GM19395 (cell line): ENCODE results near the gene SLX9.
"Not testable (repeated sequence)": the region's sequence is repeated elsewhere in the genome, so short reads cannot be mapped to it uniquely, and the experiment has no call there.

Experiments used
- ATAC-seq: cut with Tn5 transposase; IDR thresholded peaks from one replicate; pipeline ENCODE4 v1.9.1; 2021; ENCODE audit warnings: mild to moderate bottlenecking, moderate library complexity; ENCODE audit not compliant: unreplicated experiment

The SLX9 gene

GRCh38 chr21:44928500-44929241 is 11.2 kb upstream of the SLX9 start:
- ATAC-seq: not testable (repeated sequence)

GRCh38 chr21:44929242-44929798 is 10.5 kb upstream of the SLX9 start:
- ATAC-seq: no peak

GRCh38 chr21:44929799-44930542 is 9.9 kb upstream of the SLX9 start:
- no peak for ATAC-seq

DNA sequence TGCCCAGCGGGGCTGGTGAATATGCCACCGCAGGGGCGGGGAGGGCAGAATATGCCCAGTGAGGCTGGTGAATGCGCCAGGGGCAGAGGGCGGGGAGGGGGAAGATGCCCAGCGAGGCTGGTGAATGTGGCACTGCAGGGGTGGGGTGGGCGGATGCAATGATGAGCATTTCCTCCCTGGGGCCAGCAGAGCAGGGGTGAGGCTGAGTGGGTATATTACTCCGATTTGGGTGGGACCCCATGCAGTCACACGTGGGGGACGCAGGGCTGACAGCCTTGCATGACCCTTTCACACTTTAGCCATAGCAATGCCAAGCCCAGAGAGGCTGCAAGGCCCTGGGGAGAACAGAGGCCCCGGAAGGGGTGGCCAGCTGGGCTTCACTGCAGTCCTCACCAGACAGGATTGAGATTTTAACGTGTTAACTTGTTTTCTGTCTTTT is 9.3 kb upstream of the SLX9 start:
- no peak for ATAC-seq

GRCh38 chr21:44931137-44931500 is 8.7 kb upstream of the SLX9 start:
- no peak for ATAC-seq

- ATAC-seq: no peak
Measured at GRCh38 chr21:44931501-44932407, 8.1 kb upstream of the SLX9 start.

DNA sequence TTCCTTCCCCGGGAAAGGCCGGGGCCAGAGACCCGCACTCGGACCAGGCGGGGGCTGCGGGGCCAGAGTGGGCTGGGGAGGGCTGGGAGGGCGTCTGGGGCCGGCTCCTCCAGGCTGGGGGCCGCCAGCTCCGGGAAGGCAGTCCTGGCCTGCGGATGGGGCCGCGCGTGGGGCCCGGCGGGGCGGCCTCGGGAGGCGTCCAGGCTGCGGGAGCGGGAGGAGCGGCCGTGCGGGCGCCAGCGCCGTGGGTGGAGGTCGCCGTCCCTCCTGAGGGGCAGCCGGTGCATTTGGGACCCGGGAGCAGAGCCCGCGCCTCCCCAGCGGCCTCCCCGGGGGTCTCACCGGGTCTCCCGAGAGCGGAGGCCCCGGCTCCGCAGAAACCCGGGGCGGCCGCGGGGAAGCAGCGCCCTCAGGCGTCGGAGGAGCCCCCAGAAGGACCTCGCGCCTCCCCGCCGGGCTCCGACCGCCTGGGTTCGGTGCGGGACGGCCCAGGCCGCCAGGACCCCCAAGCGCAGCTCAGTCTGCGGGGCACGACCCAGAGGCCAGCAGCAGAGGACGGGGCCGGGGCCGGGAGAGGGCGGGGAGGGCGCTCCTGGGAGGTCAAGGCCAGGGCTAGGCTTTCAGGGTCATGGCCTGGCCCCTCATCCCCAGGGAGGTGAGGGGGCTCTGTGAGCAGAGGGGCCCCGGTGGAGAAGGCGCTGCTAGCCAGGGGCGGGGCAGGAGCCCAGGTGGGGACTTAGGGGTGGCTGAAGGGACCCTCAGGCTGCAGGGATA is 7.2 kb upstream of the SLX9 start:
- ATAC-seq: no peak

DNA sequence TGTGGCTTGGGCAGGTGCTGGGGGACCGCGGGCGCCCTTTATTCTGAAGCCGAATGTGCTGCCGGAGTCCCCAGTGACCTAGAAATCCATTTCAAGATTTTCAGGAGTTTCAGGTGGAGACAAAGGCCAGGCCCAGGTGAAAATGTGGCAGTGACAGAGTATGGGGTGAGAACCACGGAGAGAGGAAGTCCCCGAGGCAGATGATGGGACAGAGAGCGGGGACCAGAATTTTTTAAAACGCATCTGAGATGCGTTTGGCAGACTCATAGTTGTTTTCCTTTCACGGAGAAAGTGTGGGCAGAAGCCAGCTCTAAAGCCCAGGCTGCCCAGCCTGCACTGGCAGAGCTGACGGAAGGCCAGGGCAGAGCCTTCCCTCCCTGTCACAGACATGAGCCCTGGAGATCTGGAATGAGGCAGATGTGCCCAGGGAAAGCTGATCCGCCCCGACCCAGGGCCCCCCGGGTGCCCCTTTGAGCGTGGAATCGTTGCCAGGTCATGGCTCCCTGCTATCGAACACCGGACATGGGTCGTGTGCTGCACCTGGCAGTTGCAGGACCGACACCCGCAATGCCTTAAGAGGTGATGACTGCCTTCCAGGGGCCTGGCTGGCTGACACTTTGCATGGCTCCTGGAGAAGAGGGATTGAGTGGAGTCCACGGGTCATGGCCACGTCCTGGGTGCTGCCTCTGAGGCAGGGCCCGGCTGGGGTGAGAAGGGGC is 6.5 kb upstream of the SLX9 start:
- ATAC-seq: no peak

GRCh38 chr21:44933918-44934260 is 5.9 kb upstream of the SLX9 start:
- ATAC-seq: no peak

DNA sequence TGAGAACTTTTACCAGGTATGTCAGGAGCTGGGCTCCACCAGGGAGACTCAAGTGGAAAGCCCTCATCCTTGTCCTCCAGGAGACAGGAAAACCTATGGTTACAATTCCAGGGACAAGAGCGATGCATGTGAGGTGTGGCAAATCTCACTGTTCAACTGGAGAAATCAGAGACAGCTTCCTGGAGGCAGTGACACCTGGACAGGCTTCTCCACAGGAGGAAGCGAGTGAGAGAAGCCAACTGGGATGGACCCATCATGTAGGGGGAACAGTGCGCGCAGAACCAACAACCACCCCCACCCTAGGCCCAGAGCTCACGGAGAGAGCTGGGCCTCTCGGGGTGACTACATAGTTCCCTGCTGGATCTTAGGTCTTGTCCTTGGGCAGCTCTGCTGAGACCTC is 5.6 kb upstream of the SLX9 start:
- ATAC-seq: no peak

DNA sequence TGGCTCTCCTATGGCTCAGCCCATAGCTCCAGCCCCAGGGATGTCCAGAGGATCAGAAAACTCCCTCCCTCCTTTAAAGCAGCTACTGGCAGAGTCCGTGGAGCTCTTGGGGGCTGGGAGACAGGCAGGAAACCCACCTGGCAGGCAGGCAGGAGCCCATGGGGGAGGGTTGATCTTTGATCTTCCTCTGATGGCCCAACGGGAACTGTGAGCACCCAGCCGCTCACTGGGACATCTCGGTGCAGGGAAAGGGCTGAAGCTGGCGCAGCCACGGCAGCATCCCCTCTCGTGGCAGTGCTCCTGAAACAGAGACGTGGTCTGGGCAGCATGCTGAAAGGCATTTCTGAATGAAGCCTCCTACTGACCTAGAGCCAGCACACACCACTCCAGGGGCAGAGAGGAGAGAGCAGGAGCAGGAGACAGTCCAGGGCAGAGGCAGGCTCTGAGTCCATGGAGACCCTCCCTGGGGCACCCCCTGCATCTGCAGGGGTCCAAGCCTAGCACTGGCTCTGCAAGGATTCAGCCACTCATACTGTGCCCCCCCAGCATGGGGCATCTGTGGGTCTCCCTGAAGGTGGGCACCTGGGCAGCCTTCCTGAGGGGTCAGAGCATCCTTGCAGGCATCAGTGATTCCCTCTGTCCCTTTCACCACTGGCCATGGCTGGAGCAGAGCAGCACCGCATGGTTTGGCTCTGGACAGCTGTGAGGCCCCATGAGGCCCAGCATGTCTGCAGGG is 4.9 kb upstream of the SLX9 start:
- ATAC-seq: no peak

- no peak for ATAC-seq
Measured at GRCh38 chr21:44935533-44935927, 4.3 kb upstream of the SLX9 start.

GRCh38 chr21:44938772-44939531 is 877 bp upstream of the SLX9 start:
- no peak for ATAC-seq

DNA sequence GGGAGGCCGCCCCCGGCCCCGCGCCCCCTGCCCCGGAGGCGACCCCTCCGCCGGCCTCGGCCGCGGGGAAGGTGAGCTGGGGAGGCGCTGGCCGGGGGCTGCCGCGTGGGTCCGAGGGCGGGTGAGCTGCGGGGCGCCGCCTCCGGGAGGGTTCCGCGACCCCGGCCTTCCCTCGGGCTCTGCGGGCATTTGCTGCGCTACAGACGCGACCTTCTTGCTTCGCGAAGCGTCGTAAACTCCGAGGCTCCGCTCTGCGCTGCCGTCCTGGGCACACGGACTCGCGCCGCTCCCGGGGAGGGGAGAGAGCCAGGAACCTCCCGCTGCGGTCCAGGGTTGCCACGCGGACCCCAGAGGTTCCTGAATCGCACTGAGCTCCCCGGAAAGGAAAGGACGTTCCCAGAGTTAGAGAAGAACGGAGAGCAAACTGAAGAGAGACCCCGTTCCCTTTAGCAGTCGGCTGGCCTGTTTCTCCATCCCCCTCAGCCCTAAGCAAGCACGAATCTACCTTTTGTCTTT is 345 bp downstream of the SLX9 start:
- ATAC-seq: no peak

- no peak for ATAC-seq
Measured at GRCh38 chr21:44941567-44941966, 1.7 kb downstream of the SLX9 start.

DNA sequence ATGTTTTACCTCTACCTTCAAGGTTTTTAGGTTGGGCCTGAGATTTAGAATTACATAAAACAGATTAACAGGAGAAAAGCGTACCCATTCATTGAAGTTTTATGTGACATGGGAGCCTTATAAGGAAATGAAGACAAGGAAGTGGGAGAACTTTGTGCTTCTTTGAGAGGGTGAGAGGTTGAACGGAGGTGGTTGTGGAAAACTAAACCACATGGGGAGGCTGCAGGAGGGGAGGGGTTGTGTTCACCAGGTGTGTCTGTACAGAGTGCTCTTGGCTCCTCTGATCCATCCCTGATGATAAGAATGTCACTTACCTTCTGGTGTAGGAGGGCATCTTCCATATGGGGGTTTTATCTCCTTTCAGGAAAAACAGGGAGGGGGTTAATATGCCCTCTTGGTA is 2.7 kb downstream of the SLX9 start:
- ATAC-seq: no peak

DNA sequence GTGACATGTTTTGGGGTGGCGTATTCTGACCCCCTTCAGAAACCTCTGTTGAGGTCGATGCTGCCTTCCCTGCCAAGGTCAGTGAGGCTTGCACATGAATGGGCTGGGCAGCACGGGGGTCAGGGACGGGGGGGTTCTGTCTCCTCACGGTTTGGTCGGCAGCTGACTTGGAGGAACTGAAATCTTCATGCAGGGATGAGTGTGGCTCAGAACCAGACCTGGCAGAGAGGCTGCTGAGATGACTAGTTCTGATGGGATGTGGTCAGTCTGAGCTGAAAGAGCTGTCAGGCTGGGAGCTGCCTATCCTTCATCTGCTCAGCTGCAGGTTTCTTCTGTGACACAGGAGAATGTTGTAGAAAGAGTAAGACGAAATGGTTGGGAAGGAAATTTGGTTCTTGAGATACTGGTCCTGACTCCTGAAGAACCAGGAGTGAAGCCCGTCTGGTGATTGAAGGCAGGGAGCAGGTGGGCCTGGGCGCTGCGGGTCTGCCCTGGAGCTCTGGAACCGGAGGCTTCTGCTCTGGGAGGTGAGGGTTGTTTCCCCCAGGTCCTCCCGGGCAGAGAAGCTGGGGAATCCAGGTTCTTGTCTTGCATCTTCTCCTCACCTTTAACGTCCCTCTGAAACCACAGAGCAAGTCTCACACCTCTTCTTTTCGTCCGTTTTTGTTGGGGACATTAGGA is 3.3 kb downstream of the SLX9 start:
- no peak for ATAC-seq
